Neural progenitor cell (in vitro differentiated cells): Measurements from ENCODE around the gene FCN3. TPM values are rescaled to one million over a fixed set of nuclear protein-coding genes. Genes with fewer than 3 reads are reported as not detected.

Source experiments
- DNase-seq: peaks from one replicate; pipeline ENCODE4 v3.0.0-alpha.2; 2016; ENCODE audit warnings: low spot score
- H2AFZ ChIP-seq: fragments of 200-600 bp; sonication (generic); replicated peaks from 2 replicates; pipeline ENCODE4 v1.6.1; 2016; ENCODE audit warnings: antibody characterized with exemption
- H3F3A ChIP-seq: fragments of 200-600 bp; sonication (generic); 2 replicates; pipeline ENCODE4 v1.6.1; 2016; ENCODE audit warnings: antibody characterized with exemption, low read depth
- H3K27ac ChIP-seq: fragments of 200-600 bp; sonication (generic); 2 replicates; pipeline ENCODE4 v1.5.1; 2016; ENCODE audit warnings: mild to moderate bottlenecking
- H3K27me3 ChIP-seq: fragments of 200-600 bp; sonication (generic); 2 replicates; pipeline ENCODE4 v1.6.1; 2016; ENCODE audit warnings: mild to moderate bottlenecking, moderate library complexity
- H3K36me3 ChIP-seq: fragments of 200-600 bp; sonication (generic); 2 replicates; pipeline ENCODE4 v1.5.1; 2016
- H3K4me1 ChIP-seq: fragments of 200-600 bp; sonication (generic); 2 replicates; pipeline ENCODE4 v1.6.1; 2016; ENCODE audit warnings: mixed run types
- H3K4me2 ChIP-seq: fragments of 200-600 bp; sonication (generic); 2 replicates; pipeline ENCODE4 v1.6.1; 2016
- H3K4me3 ChIP-seq: fragments of 200-600 bp; sonication (generic); 2 replicates; pipeline ENCODE4 v1.5.1; 2016
- H3K79me2 ChIP-seq: fragments of 200-600 bp; sonication (generic); 2 replicates; pipeline ENCODE4 v1.6.1; 2016; ENCODE audit warnings: low read depth
- H3K9ac ChIP-seq: fragments of 200-600 bp; sonication (generic); 2 replicates; pipeline ENCODE4 v1.6.1; 2016
- H3K9me3 ChIP-seq: fragments of 200-600 bp; sonication (generic); 2 replicates; pipeline ENCODE4 v1.5.1; 2016; ENCODE audit warnings: low read depth
- H4K20me1 ChIP-seq: fragments of 200-600 bp; sonication (generic); 2 replicates; pipeline ENCODE4 v1.6.1; 2016; ENCODE audit warnings: low read depth
- H3K27ac Mint-ChIP-seq: 3 replicates; pipeline ENCODE4 v1.8.0; 2021; ENCODE audit warnings: mixed read lengths
- H3K27me3 Mint-ChIP-seq: 2 replicates; pipeline ENCODE4 v1.8.0; 2022; ENCODE audit warnings: low read depth, mild to moderate bottlenecking, inconsistent platforms, moderate library complexity, mixed read lengths; ENCODE audit not compliant: insufficient read depth
- H3K36me3 Mint-ChIP-seq: 3 replicates; pipeline ENCODE4 v1.8.0; 2021; ENCODE audit warnings: mixed read lengths
- H3K4me1 Mint-ChIP-seq: 3 replicates; pipeline ENCODE4 v1.8.0; 2021; ENCODE audit warnings: mixed read lengths
- H3K4me3 Mint-ChIP-seq: 3 replicates; pipeline ENCODE4 v1.8.0; 2021; ENCODE audit warnings: mild to moderate bottlenecking, moderate library complexity, mixed read lengths
- H3K9me3 Mint-ChIP-seq: 3 replicates; pipeline ENCODE4 v1.8.0; 2020; ENCODE audit warnings: mixed read lengths
- CTCF ChIP-seq: fragments of 200-600 bp; sonication (generic); IDR thresholded peaks from 2 replicates; pipeline ENCODE4 v1.5.1; 2017; ENCODE audit warnings: antibody characterized with exemption, mild to moderate bottlenecking
- EZH2 ChIP-seq: fragments of 200-600 bp; sonication (generic); IDR thresholded peaks from 2 replicates; pipeline ENCODE4 v1.6.1; 2017; ENCODE audit warnings: antibody characterized with exemption, mild to moderate bottlenecking, moderate library complexity
- EZH2phosphoT487 ChIP-seq: fragments of 200-600 bp; sonication (generic); IDR thresholded peaks from 2 replicates; pipeline ENCODE4 v1.6.1; 2017; ENCODE audit warnings: antibody characterized with exemption
- total RNA-seq: library from RNA; depleted of rRNA; stranded (reverse); fragments of >200 nt; gene quantifications from 2 replicates; pipeline ENCODE4 v1.2.3, GENCODE V29; 2015; ENCODE audit warnings: low replicate concordance

Gene FCN3
- total RNA-seq, 1 donor from 2014 or later = not detected

- H3K9me3 Mint-ChIP-seq = no peaks in the 10 kb centered on the region
These were observed 25.5 kb downstream of the FCN3 start for GRCh38 chr1:27348861-27349783.

GRCh38 chr1:27346991-27347624 lies 27.5 kb downstream of the FCN3 start:
- Histone ChIP-seq H3K36me3 (no peaks in the 10 kb centered on the region), H3K9ac (no peak overlapping the region), H3K4me2 (no peak overlapping the region), H4K20me1 (no peaks in the 10 kb centered on the region), H3K4me3 (no peak overlapping the region), H3K9me3 (no peaks in the 10 kb centered on the region), H2AFZ (no peak overlapping the region), H3K27me3 (peaks cover 14% of the 10 kb centered on the region), H3K27ac (no peak overlapping the region), H3F3A (peaks cover 31% of the 10 kb centered on the region), H3K4me1 (peaks cover 23% of the 10 kb centered on the region), H3K79me2 (no peaks in the 10 kb centered on the region)
- peaks cover 31% of the 10 kb centered on the region for H3K4me1 Mint-ChIP-seq
- no peaks in the 10 kb centered on the region for H3K9me3 Mint-ChIP-seq
- no peak overlapping the region for H3K27ac Mint-ChIP-seq
- TF ChIP-seq EZH2phosphoT487 = no peak
- TF ChIP-seq EZH2 = no peak
- no peak for TF ChIP-seq CTCF
- H3K27me3 Mint-ChIP-seq = peaks cover 36% of the 10 kb centered on the region
- H3K4me3 Mint-ChIP-seq = no peak overlapping the region
- DNase-seq = no peak
- no peaks in the 10 kb centered on the region for H3K36me3 Mint-ChIP-seq

More at GRCh38 chr1:27348861-27349783, 25.5 kb downstream of the FCN3 start:
- Histone ChIP-seq H4K20me1 (no peaks in the 10 kb centered on the region), H3K9ac (no peak overlapping the region), H3K79me2 (no peaks in the 10 kb centered on the region), H3K4me3 (peak overlapping the region; percentile 50), H3K36me3 (no peaks in the 10 kb centered on the region), H3K4me1 (peaks cover 11% of the 10 kb centered on the region), H3K9me3 (no peaks in the 10 kb centered on the region), H3K27me3 (peaks cover 14% of the 10 kb centered on the region), H3K4me2 (peak overlapping the region; percentile 90), H3F3A (peaks cover 26% of the 10 kb centered on the region), H3K27ac (no peak overlapping the region), H2AFZ (peak overlapping the region; percentile 66)
- peaks cover 19% of the 10 kb centered on the region for H3K4me1 Mint-ChIP-seq
- no peak overlapping the region for H3K27ac Mint-ChIP-seq
- H3K36me3 Mint-ChIP-seq = no peaks in the 10 kb centered on the region
- TF ChIP-seq EZH2phosphoT487 = no peak
- no peak for TF ChIP-seq CTCF
- no peak for TF ChIP-seq EZH2
- peak overlapping the region; percentile 76 for H3K4me3 Mint-ChIP-seq
- H3K27me3 Mint-ChIP-seq = peaks cover 34% of the 10 kb centered on the region
- DNase-seq = peak; percentile 84

- no peak for DNase-seq
- Histone ChIP-seq H3K4me2 (no peak overlapping the region), H3F3A (peaks cover 34% of the 10 kb centered on the region), H3K9me3 (no peaks in the 10 kb centered on the region), H2AFZ (no peak overlapping the region), H4K20me1 (no peaks in the 10 kb centered on the region), H3K27ac (no peak overlapping the region), H3K9ac (no peak overlapping the region), H3K27me3 (peaks cover 14% of the 10 kb centered on the region), H3K4me3 (no peak overlapping the region), H3K36me3 (no peaks in the 10 kb centered on the region), H3K79me2 (no peaks in the 10 kb centered on the region), H3K4me1 (peaks cover 27% of the 10 kb centered on the region)
- H3K4me3 Mint-ChIP-seq = no peak overlapping the region
- no peak for TF ChIP-seq CTCF
- no peak for TF ChIP-seq EZH2phosphoT487
- no peak for TF ChIP-seq EZH2
- H3K9me3 Mint-ChIP-seq = no peaks in the 10 kb centered on the region
- H3K27ac Mint-ChIP-seq = no peak overlapping the region
- peaks cover 32% of the 10 kb centered on the region for H3K4me1 Mint-ChIP-seq
- peaks cover 35% of the 10 kb centered on the region for H3K27me3 Mint-ChIP-seq
- no peaks in the 10 kb centered on the region for H3K36me3 Mint-ChIP-seq
These were observed 28.3 kb downstream of the FCN3 start for GRCh38 chr1:27346357-27346756.
